Epithelial cell of esophagus (primary cell): Measurements from ENCODE around the gene APCDD1L.

Experiments used
- DNase-seq: peaks from one replicate; pipeline ENCODE4 v3.0.0; 2010; ENCODE audit warnings: low read depth
- H3K4me3 ChIP-seq: 2 replicates; pipeline ENCODE4 v1.5.1; 2011; ENCODE audit warnings: mild to moderate bottlenecking, low read length, control low read depth
- TF ChIP-seq, protein P1 (sequence below): IDR thresholded peaks from 2 replicates; pipeline ENCODE4 v1.5.1; 2011; ENCODE audit warnings: low read depth, mild to moderate bottlenecking, low read length, control low read depth, inconsistent platforms; ENCODE audit not compliant: insufficient read depth; ENCODE audit errors: missing control alignments

APCDD1L gene

DNA sequence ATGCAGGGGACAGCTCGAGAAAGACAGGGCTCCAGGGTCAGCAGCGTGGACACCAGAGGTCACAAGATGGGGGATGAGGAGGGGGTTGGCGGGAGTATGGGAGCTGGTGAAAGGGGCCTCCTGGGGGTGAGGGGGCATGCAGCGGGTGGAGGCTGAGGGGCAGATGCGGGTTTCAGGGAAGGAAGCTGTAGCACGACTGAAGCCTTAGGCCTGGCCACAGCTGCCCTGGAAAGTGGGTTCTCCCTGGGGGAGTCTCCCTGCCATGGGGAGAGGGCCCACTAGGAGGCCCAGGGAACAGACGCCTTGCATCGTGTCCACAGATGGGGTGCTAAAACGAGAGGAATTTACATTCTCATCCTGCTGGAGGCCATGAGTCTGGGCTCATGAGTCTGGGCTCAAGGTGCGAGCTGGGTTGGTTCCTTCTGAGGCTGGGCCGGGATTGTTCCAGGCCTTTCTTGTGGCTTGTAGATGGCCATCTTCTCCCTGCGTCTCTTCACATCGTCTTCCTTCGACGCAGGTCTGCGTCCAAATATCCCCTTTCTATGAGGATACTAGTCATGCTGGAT is 18.0 kb downstream of the APCDD1L start:
- DNase-seq, result no peak
- no peak overlapping the region for H3K4me3 ChIP-seq
- TF ChIP-seq, protein P1, sequence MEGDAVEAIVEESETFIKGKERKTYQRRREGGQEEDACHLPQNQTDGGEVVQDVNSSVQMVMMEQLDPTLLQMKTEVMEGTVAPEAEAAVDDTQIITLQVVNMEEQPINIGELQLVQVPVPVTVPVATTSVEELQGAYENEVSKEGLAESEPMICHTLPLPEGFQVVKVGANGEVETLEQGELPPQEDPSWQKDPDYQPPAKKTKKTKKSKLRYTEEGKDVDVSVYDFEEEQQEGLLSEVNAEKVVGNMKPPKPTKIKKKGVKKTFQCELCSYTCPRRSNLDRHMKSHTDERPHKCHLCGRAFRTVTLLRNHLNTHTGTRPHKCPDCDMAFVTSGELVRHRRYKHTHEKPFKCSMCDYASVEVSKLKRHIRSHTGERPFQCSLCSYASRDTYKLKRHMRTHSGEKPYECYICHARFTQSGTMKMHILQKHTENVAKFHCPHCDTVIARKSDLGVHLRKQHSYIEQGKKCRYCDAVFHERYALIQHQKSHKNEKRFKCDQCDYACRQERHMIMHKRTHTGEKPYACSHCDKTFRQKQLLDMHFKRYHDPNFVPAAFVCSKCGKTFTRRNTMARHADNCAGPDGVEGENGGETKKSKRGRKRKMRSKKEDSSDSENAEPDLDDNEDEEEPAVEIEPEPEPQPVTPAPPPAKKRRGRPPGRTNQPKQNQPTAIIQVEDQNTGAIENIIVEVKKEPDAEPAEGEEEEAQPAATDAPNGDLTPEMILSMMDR, result no peak

DNA sequence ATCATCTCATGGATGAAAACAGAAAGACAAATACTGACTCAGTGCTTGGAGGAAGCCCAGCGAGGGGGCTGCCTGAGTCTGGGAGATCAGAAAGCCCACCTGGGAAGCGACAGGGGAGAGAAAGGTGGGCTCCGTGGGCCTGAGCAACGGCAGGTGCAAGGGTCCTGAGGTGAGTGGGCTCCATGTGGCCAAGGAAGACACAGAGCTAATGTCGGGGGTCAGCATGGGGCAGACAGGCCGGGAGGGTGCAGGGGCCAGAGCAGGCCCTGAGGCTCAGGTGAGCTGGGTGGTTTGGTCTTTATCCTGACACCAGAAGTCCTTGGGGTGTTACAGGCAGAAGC is 18.8 kb downstream of the APCDD1L start:
- H3K4me3 ChIP-seq, result no peak overlapping the region
- TF ChIP-seq, protein P1, result no peak
- no peak for DNase-seq

DNA sequence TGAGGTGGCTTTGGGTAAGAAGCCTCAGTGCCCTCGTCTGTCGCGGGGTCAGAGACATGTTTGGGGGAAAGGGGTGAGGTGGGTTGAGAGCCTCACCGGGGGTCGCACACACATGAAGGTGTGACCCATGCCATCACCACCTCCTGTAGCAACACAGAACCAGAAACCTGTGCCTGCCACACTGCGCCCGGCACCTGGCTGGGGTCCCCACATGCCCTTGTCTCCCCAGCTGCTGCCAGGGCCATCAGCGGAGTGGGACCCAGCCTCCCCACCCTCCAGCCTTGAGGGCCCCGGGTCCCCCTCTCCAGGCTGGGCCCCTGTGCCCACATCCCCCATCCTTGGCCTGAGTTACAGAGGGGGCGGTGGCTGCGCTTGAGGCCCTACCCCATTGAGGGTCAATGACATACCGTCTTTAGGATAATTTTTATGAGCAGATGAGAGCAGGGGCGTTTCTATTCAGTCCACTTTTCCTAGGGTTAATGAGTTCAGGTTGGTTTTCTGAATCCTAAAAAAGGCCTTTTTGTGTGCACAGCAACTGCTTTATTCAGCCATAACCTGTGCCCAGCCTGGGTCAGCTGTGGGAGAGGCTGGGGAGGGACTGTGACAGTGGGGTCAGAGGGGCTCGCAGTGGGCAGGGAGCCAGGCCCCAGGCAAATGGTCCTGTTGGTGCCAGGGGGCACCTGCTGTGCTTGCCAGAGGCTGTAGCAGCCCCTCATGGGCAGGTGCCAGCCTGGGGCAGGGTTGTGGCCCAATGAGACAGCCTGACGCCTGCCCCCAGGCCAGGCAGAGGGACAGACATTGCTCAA is 19.4 kb downstream of the APCDD1L start:
- no peak overlapping the region for H3K4me3 ChIP-seq
- no peak for DNase-seq
- TF ChIP-seq, protein P1, result no peak

DNA sequence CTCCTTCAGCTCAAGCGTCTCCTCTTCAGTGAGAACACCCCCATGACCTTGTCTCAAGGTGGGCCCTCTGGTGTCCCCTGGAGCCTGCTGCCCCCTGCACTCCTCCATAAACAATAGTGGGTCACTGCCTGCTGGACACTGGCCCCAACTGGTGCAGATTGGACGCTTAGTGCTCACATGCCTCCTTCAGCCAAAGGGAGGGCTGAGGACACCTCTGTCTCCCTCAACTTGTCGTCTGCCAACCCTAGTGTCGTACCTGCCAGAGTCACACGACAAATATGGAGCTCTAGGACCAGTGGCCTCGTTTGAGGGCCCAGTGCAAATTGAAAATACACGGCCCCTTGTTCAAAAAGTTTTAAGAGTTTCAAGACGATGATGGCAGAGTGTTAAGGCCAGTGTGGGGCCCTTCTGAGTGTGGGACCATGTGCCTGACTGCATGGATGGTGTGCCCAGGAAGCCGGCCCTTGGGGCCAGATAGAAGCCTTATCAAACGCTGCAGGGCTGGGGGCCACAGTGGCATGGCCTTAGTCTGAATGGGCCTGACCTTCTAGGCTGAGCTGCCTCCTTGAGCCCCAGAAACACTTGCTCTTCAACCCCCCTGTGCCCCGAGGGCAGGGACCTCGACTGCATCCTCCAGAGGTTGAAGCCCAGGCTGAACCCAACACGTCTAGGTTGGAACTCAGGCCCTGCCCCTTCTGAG is 20.1 kb downstream of the APCDD1L start:
- DNase-seq, result no peak
- TF ChIP-seq, protein P1, result no peak
- H3K4me3 ChIP-seq, result no peak overlapping the region

DNA sequence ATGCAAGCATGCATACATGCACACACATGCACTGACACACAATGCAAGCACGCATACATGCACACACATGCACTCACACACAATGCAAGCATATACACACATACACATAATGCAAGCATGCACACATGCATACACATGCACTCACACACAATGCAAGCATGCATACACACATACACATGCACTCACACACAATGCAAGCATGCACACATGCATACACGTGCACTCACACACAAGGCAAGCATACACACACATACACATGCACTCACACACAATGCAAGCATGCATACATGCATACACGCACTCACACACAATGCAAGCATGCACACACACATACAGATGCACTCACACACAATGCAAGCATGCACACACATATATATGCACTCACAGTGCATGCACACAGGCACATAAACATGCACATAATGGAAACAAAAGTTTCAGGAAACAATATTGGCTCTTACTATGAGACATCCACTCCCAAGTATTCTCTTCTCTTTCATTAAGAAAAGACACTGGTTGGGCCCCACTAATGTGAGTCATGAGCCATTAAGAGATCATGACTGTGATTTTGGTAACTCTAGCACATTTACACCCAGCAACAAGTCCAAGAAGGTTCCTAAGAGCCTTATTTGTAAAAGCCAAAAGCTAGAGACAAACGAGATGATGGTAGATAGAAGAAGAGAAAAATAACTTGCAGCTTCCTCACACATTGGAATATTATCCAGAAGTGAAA is 22.2 kb downstream of the APCDD1L start:
- TF ChIP-seq, protein P1, result no peak
- DNase-seq, result peak; percentile 9
- no peak overlapping the region for H3K4me3 ChIP-seq

DNA sequence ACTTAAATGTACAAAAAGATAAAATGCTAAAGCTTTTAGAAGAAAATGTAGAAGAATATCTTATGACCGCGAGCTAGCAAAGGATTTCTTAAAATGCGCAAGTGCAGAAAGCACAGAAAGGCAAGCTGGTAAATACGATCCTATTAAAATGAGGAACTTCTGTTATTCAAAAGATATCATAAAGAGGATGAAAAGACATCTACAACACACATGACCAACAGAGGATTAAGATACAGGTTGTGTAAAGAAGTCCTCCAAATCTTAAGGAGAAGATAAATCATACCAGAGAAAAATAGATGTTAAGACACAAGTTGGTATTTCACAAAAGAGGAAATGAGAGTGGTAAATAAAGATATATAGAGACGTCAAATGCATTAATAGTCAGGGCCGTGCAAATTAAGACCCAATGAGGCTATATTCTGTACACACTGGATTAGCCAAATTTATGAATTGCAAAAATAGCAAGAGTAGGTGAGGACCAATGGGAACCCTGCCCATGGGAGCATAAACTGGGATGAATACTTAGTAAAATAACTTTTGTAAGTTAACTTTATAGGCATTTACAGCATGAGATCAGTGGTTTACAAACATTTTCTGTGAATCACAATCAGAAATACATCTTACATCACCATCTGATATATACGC is 23.0 kb downstream of the APCDD1L start:
- TF ChIP-seq, protein P1, result no peak
- no peak overlapping the region for H3K4me3 ChIP-seq
- no peak for DNase-seq
